DND-41 (cell line): ENCODE data around the gene EEF2K.

ENCODE experiments used
- ATAC-seq: fragments of 200-7000 bp; cut with Tn5 transposase; 3 replicates; pipeline ENCODE4 v1.9.1; 2021; ENCODE audit warnings: low read depth; ENCODE audit not compliant: insufficient read depth
- DNase-seq: peaks from one replicate; pipeline ENCODE4 v3.0.0-alpha.2; 2020
- H2AFZ ChIP-seq: 2 replicates; pipeline ENCODE4 v1.6.0; 2012; ENCODE audit warnings: low read depth, low read length
- H3K27ac ChIP-seq: 2 replicates; pipeline ENCODE4 v1.5.1; 2012; ENCODE audit warnings: low read length, inconsistent platforms
- H3K27me3 ChIP-seq: fragments of 200-600 bp; sonication (generic); 2 replicates; pipeline ENCODE4 v1.6.0; 2012; ENCODE audit warnings: low read length, mild to moderate bottlenecking, inconsistent platforms; ENCODE audit not compliant: insufficient read depth, poor library complexity
- H3K36me3 ChIP-seq: 2 replicates; pipeline ENCODE4 v1.5.1; 2012; ENCODE audit warnings: low read length, inconsistent platforms; ENCODE audit not compliant: insufficient read depth
- H3K4me1 ChIP-seq: 2 replicates; pipeline ENCODE4 v1.5.1; 2012; ENCODE audit warnings: mild to moderate bottlenecking, low read length; ENCODE audit not compliant: insufficient read depth
- H3K4me2 ChIP-seq: 2 replicates; pipeline ENCODE4 v1.6.0; 2012; ENCODE audit warnings: mild to moderate bottlenecking, moderate library complexity, low read length, inconsistent platforms; ENCODE audit not compliant: insufficient read depth
- H3K4me3 ChIP-seq, 2 experiments: fragments of 200-600 bp in 1 of 2; shearing (Covaris generic) in 1 of 2; 2 replicates each; pipeline ENCODE4 v1.5.1; 2012 to 2016; ENCODE audit warnings: inconsistent platforms in 2 of 2, low read length in 2 of 2, mild to moderate bottlenecking in 2 of 2, low read depth in 1 of 2, moderate library complexity in 1 of 2
- H3K79me2 ChIP-seq: 2 replicates; pipeline ENCODE4 v1.6.0; 2012; ENCODE audit warnings: low read length, inconsistent platforms; ENCODE audit not compliant: insufficient read depth
- H3K9ac ChIP-seq: 2 replicates; pipeline ENCODE4 v1.6.0; 2012; ENCODE audit warnings: low read depth, mild to moderate bottlenecking, inconsistent platforms, low read length, moderate library complexity
- H3K9me3 ChIP-seq: 2 replicates; pipeline ENCODE4 v1.5.1; 2012; ENCODE audit warnings: low read length, moderate library complexity, mild to moderate bottlenecking, inconsistent platforms; ENCODE audit not compliant: insufficient read depth, severe bottlenecking
- H4K20me1 ChIP-seq: 2 replicates; pipeline ENCODE4 v1.6.0; 2012; ENCODE audit warnings: low read length; ENCODE audit not compliant: insufficient read depth
- CTCF ChIP-seq: IDR thresholded peaks from 2 replicates; pipeline ENCODE4 v1.5.1; 2012; ENCODE audit warnings: borderline replicate concordance, low read length, moderate library complexity, mild to moderate bottlenecking; ENCODE audit not compliant: poor library complexity, severe bottlenecking; ENCODE audit errors: extremely low read depth
- EZH2 ChIP-seq: IDR thresholded peaks from 3 replicates; pipeline ENCODE4 v1.6.1; 2012; ENCODE audit warnings: borderline replicate concordance, low read depth, mild to moderate bottlenecking, moderate library complexity, low read length, inconsistent platforms; ENCODE audit not compliant: severe bottlenecking

The EEF2K gene

GRCh38 chr16:22315979-22316378 is 109.9 kb downstream of the EEF2K start:
- Histone ChIP-seq H3K4me1 (no peaks in the 10 kb centered on the region), H3K36me3 (peaks cover 92% of the 10 kb centered on the region), H3K79me2 (no peaks in the 10 kb centered on the region), H3K9me3 (no peaks in the 10 kb centered on the region), H4K20me1 (peaks cover 11% of the 10 kb centered on the region), H3K4me3 (no peak overlapping the region), H3K9ac (no peak overlapping the region), H3K27me3 (no peaks in the 10 kb centered on the region), H3K27ac (no peak overlapping the region), H2AFZ (no peak overlapping the region), H3K4me2 (no peak overlapping the region)
- TF ChIP-seq CTCF = no peak
- DNase-seq = no peak
- ATAC-seq = no peak

- H3K4me3 ChIP-seq = no peak overlapping the region
- H3K27ac ChIP-seq = no peak overlapping the region
- H3K4me1 ChIP-seq = no peaks in the 10 kb centered on the region
- 0 out of 2 replicates have a peak, but pooled peaks cover 1% of the 10 kb centered on the region for H3K79me2 ChIP-seq
- H3K4me2 ChIP-seq = no peak overlapping the region
- H3K9me3 ChIP-seq = no peaks in the 10 kb centered on the region
- H4K20me1 ChIP-seq = peaks cover 12% of the 10 kb centered on the region
- peaks cover 94% of the 10 kb centered on the region for H3K36me3 ChIP-seq
- TF ChIP-seq EZH2 (no peak), CTCF (no peak)
- no peaks in the 10 kb centered on the region for H3K27me3 ChIP-seq
- H2AFZ ChIP-seq = no peak overlapping the region
- no peak for ATAC-seq
- no peak for DNase-seq
- no peak overlapping the region for H3K9ac ChIP-seq
These were observed 110.3 kb downstream of the EEF2K start for GRCh38 chr16:22316411-22316811.

- Histone ChIP-seq H3K4me1 (no peaks in the 10 kb centered on the region), H3K27ac (no peak overlapping the region), H3K9me3 (no peaks in the 10 kb centered on the region), H2AFZ (no peak overlapping the region), H3K36me3 (peaks cover 94% of the 10 kb centered on the region), H3K27me3 (no peaks in the 10 kb centered on the region), H4K20me1 (peaks cover 19% of the 10 kb centered on the region), H3K79me2 (peaks cover 7% of the 10 kb centered on the region; the same call in 1 of the 2 replicates), H3K4me2 (no peak overlapping the region), H3K4me3 (no peak overlapping the region), H3K9ac (no peak overlapping the region)
- ATAC-seq (no peak), DNase-seq (no peak)
- TF ChIP-seq EZH2 (no peak), CTCF (no peak)
These were observed 111.0 kb downstream of the EEF2K start for GRCh38 chr16:22317001-22317530.

- Histone ChIP-seq H3K4me3 (no peak overlapping the region), H3K79me2 (peaks cover 11% of the 10 kb centered on the region; the same call in 1 of the 2 replicates), H3K36me3 (peaks cover 94% of the 10 kb centered on the region), H2AFZ (no peak overlapping the region), H3K4me1 (no peaks in the 10 kb centered on the region), H3K9me3 (no peaks in the 10 kb centered on the region), H3K9ac (no peak overlapping the region), H3K4me2 (no peak overlapping the region), H3K27me3 (no peaks in the 10 kb centered on the region), H4K20me1 (peaks cover 25% of the 10 kb centered on the region), H3K27ac (no peak overlapping the region)
- no peak for DNase-seq
- TF ChIP-seq EZH2 (no peak), CTCF (no peak)
- ATAC-seq = no peak
These were observed 111.5 kb downstream of the EEF2K start for GRCh38 chr16:22317625-22318024.
